ENCODE data around the gene HDAC4.

The HDAC4 gene

GRCh38 chr2:239381709-239382134, 19.1 kb downstream of the HDAC4 start:
- DNase-seq, result peak; percentile 17 to 73

GRCh38 chr2:239380831-239381708, 19.8 kb downstream of the HDAC4 start:
- peak; percentile 68 to 82 for DNase-seq

GRCh38 chr2:239379641-239380170, 21.1 kb downstream of the HDAC4 start:
- no peak for DNase-seq

GRCh38 chr2:239378918-239379640, 21.7 kb downstream of the HDAC4 start:
- no peak for DNase-seq

- DNase-seq, result no peak
These were observed 22.6 kb downstream of the HDAC4 start for GRCh38 chr2:239378021-239378917.

GRCh38 chr2:239377591-239377990, 23.2 kb downstream of the HDAC4 start:
- no peak for DNase-seq

GRCh38 chr2:239376942-239377531, 23.8 kb downstream of the HDAC4 start:
- DNase-seq, result no peak

GRCh38 chr2:239376351-239376750, 24.5 kb downstream of the HDAC4 start:
- no peak for DNase-seq

GRCh38 chr2:239375278-239376061, 25.4 kb downstream of the HDAC4 start:
- no peak for DNase-seq

GRCh38 chr2:239374896-239375277, 25.9 kb downstream of the HDAC4 start:
- DNase-seq, result no peak

GRCh38 chr2:239372835-239373234, 28.0 kb downstream of the HDAC4 start:
- DNase-seq, result no peak

GRCh38 chr2:239371726-239372686, 28.8 kb downstream of the HDAC4 start:
- no peak for DNase-seq

GRCh38 chr2:239370876-239371725, 29.7 kb downstream of the HDAC4 start:
- DNase-seq, result no peak

GRCh38 chr2:239370403-239370802, 30.4 kb downstream of the HDAC4 start:
- DNase-seq, result no peak

GRCh38 chr2:239369631-239370161, 31.1 kb downstream of the HDAC4 start:
- peak; percentile 86 to 88 for DNase-seq

- DNase-seq, result no peak
These were observed 31.8 kb downstream of the HDAC4 start for GRCh38 chr2:239368906-239369552.

GRCh38 chr2:239368321-239368720, 32.5 kb downstream of the HDAC4 start:
- no peak for DNase-seq

- no peak for DNase-seq
These were observed 34.1 kb downstream of the HDAC4 start for GRCh38 chr2:239366740-239367139.
